Brain pericyte (primary cell): Measurements from ENCODE around the gene SPSB1.

Experiments used
- DNase-seq: peaks from one replicate; pipeline ENCODE4 v3.0.0-alpha.2; 2012; ENCODE audit warnings: low read depth, low spot score

Gene SPSB1

GRCh38 chr1:9341301-9341845 lies 48.7 kb downstream of the SPSB1 start:
- no peak for DNase-seq

GRCh38 chr1:9343269-9343668 lies 50.6 kb downstream of the SPSB1 start:
- DNase-seq: no peak

GRCh38 chr1:9344426-9345200 lies 51.9 kb downstream of the SPSB1 start:
- no peak for DNase-seq

- no peak for DNase-seq
Measured at GRCh38 chr1:9345471-9345870, 52.8 kb downstream of the SPSB1 start.

- DNase-seq: no peak
Measured at GRCh38 chr1:9345922-9346321, 53.2 kb downstream of the SPSB1 start.

GRCh38 chr1:9346566-9346965 lies 53.9 kb downstream of the SPSB1 start:
- no peak for DNase-seq

- DNase-seq: no peak
Measured at GRCh38 chr1:9347095-9347850, 54.6 kb downstream of the SPSB1 start.

- no peak for DNase-seq
Measured at GRCh38 chr1:9349331-9349851, 56.7 kb downstream of the SPSB1 start.

GRCh38 chr1:9350013-9350908 lies 57.6 kb downstream of the SPSB1 start:
- no peak for DNase-seq

GRCh38 chr1:9350960-9351359 lies 58.3 kb downstream of the SPSB1 start:
- DNase-seq: no peak

- no peak for DNase-seq
Measured at GRCh38 chr1:9351654-9352271, 59.1 kb downstream of the SPSB1 start.

GRCh38 chr1:9352377-9353134 lies 59.9 kb downstream of the SPSB1 start:
- DNase-seq: no peak

- no peak for DNase-seq
Measured at GRCh38 chr1:9355503-9355902, 62.8 kb downstream of the SPSB1 start.

- DNase-seq: no peak
Measured at GRCh38 chr1:9356021-9356420, 63.3 kb downstream of the SPSB1 start.

GRCh38 chr1:9356829-9357466 lies 64.3 kb downstream of the SPSB1 start:
- DNase-seq: no peak

- DNase-seq: no peak
Measured at GRCh38 chr1:9357958-9358357, 65.3 kb downstream of the SPSB1 start.

- no peak for DNase-seq
Measured at GRCh38 chr1:9360371-9361064, 67.8 kb downstream of the SPSB1 start.

GRCh38 chr1:9361630-9362260 lies 69.1 kb downstream of the SPSB1 start:
- DNase-seq: peak; percentile 31

- DNase-seq: no peak
Measured at GRCh38 chr1:9362488-9362887, 69.8 kb downstream of the SPSB1 start.
